Muscle layer of colon (tissue), 2 donors: ENCODE data around the gene UNC13C.

ENCODE experiments used
- H3K27ac ChIP-seq: one replicate; pipeline ENCODE4 v1.7.0; 2013; ENCODE audit warnings: low read depth, mild to moderate bottlenecking, low read length, moderate library complexity
- H3K27me3 ChIP-seq, 2 donors: one replicate each; pipeline ENCODE4 v1.7.0; 2013; ENCODE audit warnings: low read length in 2 of 2, mild to moderate bottlenecking in 2 of 2; ENCODE audit not compliant: insufficient read depth in 2 of 2, control insufficient read depth in 1 of 2
- H3K36me3 ChIP-seq: one replicate; pipeline ENCODE4 v1.7.0; 2013; ENCODE audit warnings: mild to moderate bottlenecking, low read length; ENCODE audit not compliant: insufficient read depth
- H3K4me1 ChIP-seq: one replicate; pipeline ENCODE4 v1.7.0; 2013; ENCODE audit warnings: mild to moderate bottlenecking, low read length; ENCODE audit not compliant: insufficient read depth
- H3K4me3 ChIP-seq, 2 donors: one replicate each; pipeline ENCODE4 v1.7.0; 2013; ENCODE audit warnings: low read length in 2 of 2, low read depth in 1 of 2, mild to moderate bottlenecking in 1 of 2, moderate library complexity in 1 of 2
- H3K9ac ChIP-seq: one replicate; pipeline ENCODE4 v1.7.0; 2013; ENCODE audit warnings: low read length
- H3K9me3 ChIP-seq: one replicate; pipeline ENCODE4 v1.7.0; 2013; ENCODE audit warnings: mild to moderate bottlenecking, low read length
- donor health status: abdominal sarcoma.
- donor health status: Adenocarcinoma of cecum.

The UNC13C gene

DNA sequence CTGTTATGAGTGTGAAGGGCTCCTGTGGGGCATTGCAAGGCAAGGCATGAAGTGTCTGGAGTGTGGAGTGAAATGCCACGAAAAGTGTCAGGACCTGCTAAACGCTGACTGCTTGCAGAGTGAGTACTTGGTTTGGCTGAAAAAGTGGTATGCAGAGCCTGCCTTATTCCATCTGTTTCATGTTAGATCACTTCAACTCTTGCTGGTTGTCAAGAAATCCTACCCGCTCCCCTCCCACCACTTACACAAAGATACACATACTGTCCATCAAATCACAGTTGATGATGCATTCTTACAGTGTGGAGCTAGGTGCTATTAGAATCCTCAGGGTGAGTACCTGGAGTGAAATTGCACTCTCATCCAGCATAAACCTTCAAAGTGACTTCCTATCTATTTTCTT, 272.1 kb downstream of the UNC13C start:
- no peaks in the 10 kb centered on the region for H3K9me3 ChIP-seq
- no peaks in the 10 kb centered on the region for H3K4me1 ChIP-seq
- no peak overlapping the region for H3K9ac ChIP-seq
- H3K4me3 ChIP-seq = no peak overlapping the region
- no peak overlapping the region for H3K27ac ChIP-seq
- no peaks in the 10 kb centered on the region for H3K36me3 ChIP-seq
- no peaks in the 10 kb centered on the region for H3K27me3 ChIP-seq

DNA sequence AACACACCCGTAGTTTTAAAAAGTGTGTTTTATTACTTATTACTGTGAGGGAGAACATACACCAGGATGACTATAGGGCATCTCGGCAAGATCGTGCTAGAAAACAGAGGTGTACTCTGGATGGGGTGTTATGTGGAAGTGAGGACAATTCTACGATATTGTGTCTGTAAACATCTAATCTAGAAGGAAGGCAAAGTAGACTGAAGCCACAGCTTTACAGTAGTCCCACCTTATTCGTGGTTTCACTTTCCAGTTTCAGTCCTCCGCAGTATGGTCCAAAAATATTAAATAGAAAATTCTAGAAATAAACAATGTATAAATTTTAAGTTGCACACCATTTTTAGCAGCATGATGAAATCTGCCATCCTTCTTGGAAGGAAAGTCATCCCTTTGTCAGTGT, 277.9 kb downstream of the UNC13C start:
- Histone ChIP-seq H3K4me1 (no peaks in the 10 kb centered on the region), H3K9ac (no peak overlapping the region), H3K27me3 (no peaks in the 10 kb centered on the region), H3K9me3 (no peaks in the 10 kb centered on the region), H3K27ac (no peak overlapping the region), H3K36me3 (no peaks in the 10 kb centered on the region), H3K4me3 (no peak overlapping the region)

DNA sequence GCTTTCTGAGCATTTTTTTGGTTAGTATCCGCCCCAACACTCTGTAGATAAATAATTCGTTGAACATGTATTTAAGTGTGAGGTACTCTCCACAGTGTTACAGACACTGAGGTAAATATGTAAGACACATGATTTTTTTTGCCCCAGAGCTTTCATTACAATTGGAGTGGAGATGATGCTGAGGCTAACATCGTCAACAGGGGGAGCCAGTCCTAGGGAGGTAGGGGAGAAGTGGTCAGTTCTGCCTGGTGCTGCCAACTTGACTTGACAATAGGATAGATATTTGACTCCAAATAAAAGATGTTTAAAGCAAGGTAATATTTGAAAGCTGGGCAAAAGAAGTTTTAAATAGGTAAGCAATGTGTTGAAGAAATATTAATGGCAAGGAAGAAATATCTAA, 295.7 kb downstream of the UNC13C start:
- Histone ChIP-seq H3K36me3 (no peaks in the 10 kb centered on the region), H3K27ac (no peak overlapping the region), H3K4me3 (no peak overlapping the region), H3K9me3 (no peaks in the 10 kb centered on the region), H3K9ac (no peak overlapping the region), H3K4me1 (no peaks in the 10 kb centered on the region), H3K27me3 (no peaks in the 10 kb centered on the region)

DNA sequence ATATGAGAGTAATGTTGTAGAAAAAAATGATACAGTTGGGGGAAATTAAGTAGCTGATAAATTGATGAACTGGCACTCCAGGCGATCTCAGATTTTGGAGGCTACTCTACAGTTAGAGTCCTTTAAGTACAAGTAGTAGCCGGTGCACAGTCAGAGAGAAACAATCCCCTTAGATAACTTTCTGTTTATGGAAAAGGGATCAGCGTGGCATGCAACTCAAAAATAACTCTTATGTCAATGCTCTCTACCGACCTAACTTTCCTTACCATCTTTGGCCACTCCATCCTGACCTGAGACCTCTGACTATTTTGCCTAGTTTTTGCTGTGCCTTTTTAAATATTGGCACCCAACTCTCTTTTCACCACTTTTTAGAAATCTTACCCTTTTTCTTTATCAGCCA, 299.6 kb downstream of the UNC13C start:
- Histone ChIP-seq H3K27me3 (no peaks in the 10 kb centered on the region), H3K27ac (no peak overlapping the region), H3K36me3 (no peaks in the 10 kb centered on the region), H3K4me3 (no peak overlapping the region), H3K9ac (no peak overlapping the region), H3K4me1 (no peaks in the 10 kb centered on the region), H3K9me3 (no peaks in the 10 kb centered on the region)

DNA sequence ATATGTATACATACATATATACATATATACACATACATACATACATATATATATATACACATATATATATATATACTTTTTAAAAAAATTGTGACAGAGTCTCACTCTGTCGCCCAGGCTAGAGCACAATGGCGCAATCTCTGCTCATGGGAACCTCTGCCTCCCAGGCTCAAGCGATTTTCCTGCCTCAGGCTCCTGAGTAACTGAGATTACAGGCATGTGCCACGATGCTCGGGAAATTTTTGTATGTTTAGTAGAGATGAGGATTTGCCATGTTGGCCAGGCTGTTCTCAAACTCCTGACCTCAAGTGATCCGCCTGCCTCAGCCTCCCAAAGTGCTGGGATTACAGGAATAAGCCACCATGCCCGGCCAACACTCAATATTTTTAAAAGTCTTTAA, 302.5 kb downstream of the UNC13C start:
- H3K4me1 ChIP-seq = no peaks in the 10 kb centered on the region
- H3K27me3 ChIP-seq = no peaks in the 10 kb centered on the region
- H3K9ac ChIP-seq = no peak overlapping the region
- H3K4me3 ChIP-seq = no peak overlapping the region
- H3K9me3 ChIP-seq = no peaks in the 10 kb centered on the region
- H3K36me3 ChIP-seq = no peaks in the 10 kb centered on the region
- H3K27ac ChIP-seq = no peak overlapping the region

- Histone ChIP-seq H3K9ac (no peak overlapping the region), H3K27ac (no peak overlapping the region), H3K9me3 (no peaks in the 10 kb centered on the region), H3K4me1 (no peaks in the 10 kb centered on the region), H3K27me3 (no peaks in the 10 kb centered on the region), H3K4me3 (no peak overlapping the region), H3K36me3 (no peaks in the 10 kb centered on the region)
Observed at GRCh38 chr15:54282228-54282836, 304.1 kb downstream of the UNC13C start.

DNA sequence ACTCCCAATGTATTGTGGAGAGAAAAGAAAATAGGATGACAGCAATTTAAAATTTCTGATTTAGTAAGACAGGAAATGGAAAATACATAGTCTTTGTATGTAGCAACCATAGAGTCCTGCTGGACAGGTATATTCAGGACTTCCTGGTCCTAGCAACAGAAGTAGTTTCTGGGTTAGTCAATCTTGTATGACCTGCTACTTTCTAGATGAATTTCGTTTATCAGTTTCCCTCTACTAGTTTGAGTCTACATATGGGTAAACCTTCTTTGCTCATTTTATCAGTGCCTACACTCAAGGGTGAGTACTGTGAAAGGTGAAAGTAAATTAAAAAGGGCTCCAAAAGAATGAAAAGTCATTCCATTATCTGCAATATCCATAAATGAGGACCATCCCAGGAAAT, 309.8 kb downstream of the UNC13C start:
- no peak overlapping the region for H3K9ac ChIP-seq
- no peak overlapping the region for H3K27ac ChIP-seq
- H3K4me1 ChIP-seq = no peaks in the 10 kb centered on the region
- H3K36me3 ChIP-seq = no peaks in the 10 kb centered on the region
- no peaks in the 10 kb centered on the region for H3K27me3 ChIP-seq
- H3K9me3 ChIP-seq = no peaks in the 10 kb centered on the region
- no peak overlapping the region for H3K4me3 ChIP-seq

GRCh38 chr15:54289590-54290136, 311.4 kb downstream of the UNC13C start:
- no peak overlapping the region for H3K9ac ChIP-seq
- no peaks in the 10 kb centered on the region for H3K9me3 ChIP-seq
- H3K27ac ChIP-seq = no peak overlapping the region
- no peaks in the 10 kb centered on the region for H3K4me1 ChIP-seq
- no peaks in the 10 kb centered on the region for H3K36me3 ChIP-seq
- H3K4me3 ChIP-seq = no peak overlapping the region
- H3K27me3 ChIP-seq = no peaks in the 10 kb centered on the region

- Histone ChIP-seq H3K9me3 (no peaks in the 10 kb centered on the region), H3K36me3 (no peaks in the 10 kb centered on the region)
Observed at GRCh38 chr15:54298396-54298795, 320.2 kb downstream of the UNC13C start.

DNA sequence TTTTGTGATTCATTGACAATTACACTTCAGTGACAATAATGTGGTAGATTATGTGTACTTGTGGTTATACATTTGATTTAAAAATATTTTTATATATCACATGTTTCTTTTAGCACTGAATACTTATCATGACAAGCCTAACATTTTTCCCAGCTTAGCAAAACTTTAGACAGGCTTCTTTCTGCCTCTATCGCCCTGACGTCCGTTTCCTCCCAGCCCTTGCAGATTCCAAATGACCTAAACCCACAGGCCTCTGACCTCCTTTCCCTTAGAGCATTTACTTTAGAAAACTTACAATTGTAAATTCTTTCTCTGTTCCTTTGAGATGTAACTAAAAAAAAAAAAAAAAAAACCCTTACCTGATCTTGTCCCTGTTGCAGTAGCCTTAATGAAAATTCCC, 326.1 kb downstream of the UNC13C start:
- Histone ChIP-seq H3K27me3 (no peaks in the 10 kb centered on the region), H3K4me1 (no peaks in the 10 kb centered on the region), H3K9ac (no peak overlapping the region), H3K36me3 (no peaks in the 10 kb centered on the region), H3K27ac (no peak overlapping the region), H3K9me3 (no peaks in the 10 kb centered on the region), H3K4me3 (no peak overlapping the region)

More at GRCh38 chr15:54298396-54298795, 320.2 kb downstream of the UNC13C start:
- no peak overlapping the region for H3K4me3 ChIP-seq
- H3K9ac ChIP-seq = no peak overlapping the region
- H3K27ac ChIP-seq = no peak overlapping the region
- H3K27me3 ChIP-seq = no peaks in the 10 kb centered on the region
- H3K4me1 ChIP-seq = no peaks in the 10 kb centered on the region

DNA sequence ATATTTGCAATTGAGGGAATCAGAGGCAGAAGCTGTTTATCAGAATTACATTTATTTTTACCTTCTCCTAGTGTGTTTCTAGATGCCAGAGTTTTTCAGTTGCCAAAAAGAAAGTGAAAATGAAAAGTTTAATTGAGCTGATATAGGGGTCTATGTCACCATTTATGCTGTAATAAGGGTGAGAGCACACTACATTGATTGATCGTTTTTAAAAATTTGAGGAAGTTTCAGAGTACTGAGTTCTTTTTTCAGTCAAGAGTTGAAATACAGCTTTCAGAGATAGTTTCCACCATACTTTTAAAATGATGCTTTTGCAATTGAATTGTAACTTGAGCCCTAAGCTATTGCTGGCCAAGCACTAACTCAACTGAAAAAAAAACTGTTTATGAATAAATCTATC, 326.9 kb downstream of the UNC13C start:
- H3K4me1 ChIP-seq = no peaks in the 10 kb centered on the region
- no peaks in the 10 kb centered on the region for H3K9me3 ChIP-seq
- H3K9ac ChIP-seq = no peak overlapping the region
- no peak overlapping the region for H3K27ac ChIP-seq
- H3K36me3 ChIP-seq = no peaks in the 10 kb centered on the region
- H3K4me3 ChIP-seq = no peak overlapping the region
- no peaks in the 10 kb centered on the region for H3K27me3 ChIP-seq

DNA sequence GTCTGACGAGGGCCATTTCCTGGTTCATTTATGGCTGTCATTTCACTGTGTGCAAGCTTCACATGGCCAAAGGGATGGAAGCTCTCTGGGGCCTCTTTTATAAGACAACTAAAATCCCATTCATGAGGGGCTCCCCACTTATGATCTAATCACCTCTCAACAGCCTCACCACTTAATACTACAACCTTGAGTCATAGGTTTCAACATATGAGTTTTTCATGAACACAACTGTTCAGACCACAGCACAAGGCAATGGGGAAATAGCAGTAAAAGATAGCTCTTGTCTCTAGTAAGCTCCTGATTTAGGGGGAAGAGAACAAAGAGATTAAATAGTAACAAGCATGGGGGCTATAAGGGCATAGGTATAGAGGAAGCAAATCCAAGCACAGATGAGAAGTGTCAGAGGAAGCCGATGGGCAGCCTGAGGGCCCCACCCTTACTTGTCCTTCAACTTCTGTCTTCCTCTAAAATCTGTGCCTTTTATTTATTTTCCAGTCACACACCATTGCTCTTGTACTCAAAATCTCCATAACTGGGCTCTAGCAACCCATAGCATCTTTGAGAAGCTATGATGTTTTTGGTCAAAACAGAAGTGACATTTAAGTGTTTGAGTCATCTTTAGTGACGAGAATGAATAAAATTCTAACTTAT, 329.1 kb downstream of the UNC13C start:
- Histone ChIP-seq H3K9me3 (no peaks in the 10 kb centered on the region), H3K27me3 (no peaks in the 10 kb centered on the region), H3K27ac (no peak overlapping the region), H3K4me1 (no peaks in the 10 kb centered on the region), H3K9ac (no peak overlapping the region), H3K4me3 (no peak overlapping the region), H3K36me3 (no peaks in the 10 kb centered on the region)
